IPS-18c (cell line): ENCODE results near the gene RBX1.
"Not testable (repeated sequence)": the region's sequence is repeated elsewhere in the genome, so short reads cannot be mapped to it uniquely, and the experiment has no call there.

Experiments
- H3K4me3 ChIP-seq: 2 replicates; pipeline ENCODE4 v1.7.0; 2013; ENCODE audit warnings: low read depth, mild to moderate bottlenecking, low read length, moderate library complexity; ENCODE audit not compliant: insufficient read depth
- H3K9me3 ChIP-seq: one replicate; pipeline ENCODE4 v1.6.1; 2013; ENCODE audit warnings: mild to moderate bottlenecking, low read length, moderate library complexity; ENCODE audit not compliant: control insufficient read depth, insufficient read depth

The RBX1 gene

DNA sequence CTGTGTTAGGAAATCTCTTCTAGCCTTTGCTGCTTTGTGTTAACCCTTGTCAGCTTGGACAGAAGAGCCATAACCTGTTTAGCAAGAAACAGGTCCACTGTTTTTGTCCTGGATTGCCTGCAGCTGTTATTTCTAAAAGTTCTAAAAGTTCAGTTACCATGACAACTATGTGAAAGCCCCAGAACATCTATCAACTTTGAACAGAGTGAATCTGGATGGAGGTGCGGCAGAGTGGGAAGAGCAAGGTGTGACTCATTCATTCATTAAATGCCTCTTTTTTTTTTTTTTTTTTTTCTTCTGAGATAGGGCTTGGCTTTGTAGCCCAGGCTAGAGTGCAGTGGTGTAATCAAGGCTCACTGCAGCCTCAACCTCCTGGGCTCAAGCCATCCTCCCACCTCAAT is 50.5 kb downstream of the RBX1 start:
- Histone ChIP-seq H3K9me3 (peaks cover 2% of the 10 kb centered on the region), H3K4me3 (no peak overlapping the region)

DNA sequence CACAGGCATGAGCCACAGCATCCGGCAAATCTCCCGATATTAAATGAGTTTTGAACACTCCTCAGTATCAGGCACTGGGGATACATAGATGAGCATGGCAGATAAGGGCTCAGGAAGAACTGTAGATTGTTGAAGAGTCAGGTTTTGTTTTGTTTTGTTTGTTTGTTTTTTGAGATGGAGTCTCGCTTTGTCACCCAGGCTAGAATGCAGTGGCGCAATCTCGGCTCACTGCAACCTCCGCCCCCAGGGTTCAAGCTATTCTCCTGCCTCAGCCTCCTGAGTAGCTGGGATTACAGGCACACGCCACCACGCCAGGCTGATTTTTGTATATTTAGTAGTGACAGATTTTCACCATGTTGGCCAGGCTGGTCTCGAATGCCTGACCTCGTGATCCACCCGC is 51.2 kb downstream of the RBX1 start:
- H3K4me3 ChIP-seq, H3K9me3 ChIP-seq: not testable (repeated sequence)

DNA sequence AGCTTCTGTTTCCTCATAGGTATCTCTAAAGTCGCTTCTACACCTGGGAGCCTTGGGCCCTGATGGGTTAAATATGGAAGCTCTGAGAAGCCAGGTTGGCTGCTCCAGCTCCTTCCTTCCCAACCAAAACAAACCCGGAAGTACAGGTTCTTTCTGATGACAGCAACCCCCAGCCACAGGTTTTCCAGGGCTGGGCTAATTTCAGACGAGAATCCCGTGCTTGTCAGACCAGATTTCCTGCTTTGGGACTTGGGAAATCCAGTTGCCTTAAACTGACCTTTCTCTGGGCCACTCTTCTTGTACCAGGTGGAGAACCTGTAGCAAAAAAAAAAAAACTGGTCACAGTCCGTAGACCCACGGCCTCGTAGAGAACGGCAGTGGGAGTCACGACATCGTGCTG is 51.9 kb downstream of the RBX1 start:
- H3K9me3 ChIP-seq: no peaks in the 10 kb centered on the region
- H3K4me3 ChIP-seq: no peak overlapping the region

DNA sequence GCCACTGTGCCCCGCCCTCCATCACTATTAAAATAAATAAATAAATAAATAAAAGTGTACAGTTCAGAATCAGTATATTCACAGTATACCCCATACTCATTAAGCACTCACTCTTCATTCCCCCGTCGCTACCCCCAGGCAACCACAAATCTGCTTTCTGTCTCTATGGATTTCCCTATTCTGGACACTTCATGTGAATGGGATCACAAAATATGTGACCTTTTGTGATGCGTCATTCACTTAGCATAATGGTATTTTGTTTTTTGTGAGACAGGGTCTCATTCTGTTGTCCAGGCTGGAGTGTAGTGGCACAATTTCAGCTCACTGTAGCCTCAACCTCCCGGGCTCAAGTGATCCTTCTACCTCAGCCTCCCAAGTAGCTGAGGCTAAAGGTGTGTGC is 52.8 kb downstream of the RBX1 start:
- H3K4me3 ChIP-seq: no peak overlapping the region
- H3K9me3 ChIP-seq: no peaks in the 10 kb centered on the region

DNA sequence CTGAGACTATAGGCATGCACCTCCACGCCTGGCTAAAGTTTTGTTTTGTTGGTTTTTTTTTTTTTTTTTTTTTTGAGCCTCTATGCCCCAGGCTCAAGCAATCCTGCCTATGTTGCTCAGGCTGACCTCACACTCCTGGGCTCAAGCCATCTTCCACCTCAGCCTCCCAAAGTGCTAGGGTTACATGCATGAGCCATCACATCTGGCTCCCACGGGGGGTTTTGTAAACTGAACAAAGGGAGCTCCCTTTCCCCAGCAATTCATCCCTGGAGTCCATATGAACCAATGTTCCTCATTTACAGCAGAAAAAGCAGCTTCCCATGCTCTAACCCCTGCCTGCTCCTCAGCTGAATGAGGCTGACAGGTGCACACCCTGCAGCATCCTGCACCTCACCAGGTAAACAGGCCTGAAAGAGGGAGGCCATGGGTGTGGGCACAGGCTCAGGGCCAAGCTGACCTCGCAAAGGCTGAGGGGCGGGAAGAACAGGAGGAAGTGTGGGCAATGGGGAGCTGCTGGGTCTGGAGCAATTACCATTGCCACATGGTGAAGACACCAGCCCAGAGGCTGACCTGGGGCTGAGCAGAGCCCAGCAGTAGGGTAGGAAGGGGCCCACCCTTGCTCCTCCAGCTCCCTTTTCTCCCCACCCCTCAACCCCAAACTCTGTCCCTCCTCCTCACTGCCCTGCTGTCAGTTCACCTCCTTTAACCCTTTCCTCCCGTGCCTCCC is 58.2 kb downstream of the RBX1 start:
- no peak overlapping the region for H3K4me3 ChIP-seq
- H3K9me3 ChIP-seq: no peaks in the 10 kb centered on the region

DNA sequence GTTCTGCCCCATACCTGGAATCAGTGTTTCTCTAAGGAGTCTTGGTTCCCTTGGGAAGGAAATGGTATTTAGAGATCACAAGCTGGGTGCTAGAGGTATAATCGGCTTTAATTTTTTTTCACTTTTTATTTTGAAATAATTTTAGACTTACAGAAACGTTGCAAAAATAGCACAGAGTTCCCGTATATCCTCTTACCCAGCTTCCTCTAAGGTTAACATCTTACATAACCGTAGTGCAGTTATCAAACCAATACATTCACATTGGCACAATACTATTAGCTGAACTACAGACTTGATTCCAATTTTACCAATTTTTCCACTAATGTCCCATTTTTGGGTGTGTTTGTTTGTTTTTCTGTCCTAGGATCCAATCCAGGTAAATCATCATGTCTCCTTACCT is 63.8 kb downstream of the RBX1 start:
- no peaks in the 10 kb centered on the region for H3K9me3 ChIP-seq
- H3K4me3 ChIP-seq: no peak overlapping the region

DNA sequence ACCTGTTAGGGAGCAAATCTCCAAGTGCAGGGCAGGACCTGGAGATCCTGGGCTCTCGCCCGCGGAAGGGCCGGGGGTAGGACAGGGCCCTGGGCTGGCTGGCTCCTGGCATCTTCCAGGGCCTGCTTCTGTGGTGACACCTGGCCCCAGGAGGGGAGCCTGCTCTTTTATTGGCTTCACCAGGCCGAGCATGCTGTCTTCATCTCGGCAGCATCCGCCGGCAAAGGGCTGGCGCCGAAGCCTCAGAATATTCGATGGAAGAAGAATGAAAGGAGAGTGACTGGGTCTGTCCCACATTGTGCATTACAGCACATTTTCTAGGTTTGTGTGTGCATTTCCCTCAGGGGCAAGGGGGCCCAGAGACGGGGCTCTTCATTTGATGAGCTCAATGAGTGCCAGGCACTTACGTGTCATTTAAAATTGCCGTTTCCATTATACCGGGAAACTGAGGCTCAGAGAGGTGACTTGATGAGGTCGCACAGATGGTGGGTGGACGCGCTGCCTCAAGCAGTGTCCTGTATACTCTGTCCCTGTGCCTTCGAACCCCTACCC is 70.0 kb downstream of the RBX1 start:
- Histone ChIP-seq H3K4me3 (peak overlapping the region; percentile 53), H3K9me3 (no peaks in the 10 kb centered on the region)

DNA sequence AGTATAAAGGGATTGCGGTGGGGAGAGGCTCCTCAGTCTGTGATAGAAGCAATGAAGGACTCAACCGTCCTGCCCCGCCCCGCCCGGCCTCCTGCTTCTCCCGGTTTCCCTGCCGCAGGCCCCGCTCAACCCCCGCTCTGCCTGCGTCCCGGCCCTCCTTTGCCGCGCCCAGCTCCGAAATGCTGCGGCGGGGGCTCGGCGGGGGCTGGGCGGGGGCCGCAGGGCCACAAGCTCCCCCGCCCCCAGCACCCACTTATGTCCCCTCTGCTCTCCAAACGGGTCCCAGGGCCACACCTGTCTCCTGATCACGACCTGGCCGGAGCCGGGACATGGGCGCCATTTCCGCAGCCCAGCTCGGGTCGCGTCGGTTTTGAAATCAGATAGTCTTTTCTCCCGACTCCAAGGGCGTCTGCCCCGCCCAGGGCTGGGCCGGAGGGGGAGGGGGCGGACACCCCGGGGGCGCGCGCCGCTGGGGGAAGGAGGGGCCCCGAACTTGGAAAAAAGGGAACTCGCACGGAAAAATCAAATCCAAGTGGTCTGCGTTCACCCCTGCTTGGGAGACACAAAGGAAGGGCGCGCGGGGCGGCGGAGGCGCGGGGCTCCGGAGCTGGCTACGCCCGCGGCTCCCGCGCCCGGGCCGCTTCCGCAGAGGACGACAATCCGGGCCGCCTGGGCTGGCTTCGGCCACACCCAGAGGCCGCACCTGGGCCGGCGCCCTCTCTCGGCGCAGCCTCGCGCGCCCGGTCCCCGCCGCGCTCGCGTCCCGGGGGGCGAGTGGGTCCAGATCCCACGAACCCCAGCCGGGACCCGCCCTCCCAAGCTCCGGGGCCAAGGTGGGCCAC is 70.7 kb downstream of the RBX1 start:
- Histone ChIP-seq H3K4me3 (peak overlapping the region; percentile 53), H3K9me3 (no peaks in the 10 kb centered on the region)

DNA sequence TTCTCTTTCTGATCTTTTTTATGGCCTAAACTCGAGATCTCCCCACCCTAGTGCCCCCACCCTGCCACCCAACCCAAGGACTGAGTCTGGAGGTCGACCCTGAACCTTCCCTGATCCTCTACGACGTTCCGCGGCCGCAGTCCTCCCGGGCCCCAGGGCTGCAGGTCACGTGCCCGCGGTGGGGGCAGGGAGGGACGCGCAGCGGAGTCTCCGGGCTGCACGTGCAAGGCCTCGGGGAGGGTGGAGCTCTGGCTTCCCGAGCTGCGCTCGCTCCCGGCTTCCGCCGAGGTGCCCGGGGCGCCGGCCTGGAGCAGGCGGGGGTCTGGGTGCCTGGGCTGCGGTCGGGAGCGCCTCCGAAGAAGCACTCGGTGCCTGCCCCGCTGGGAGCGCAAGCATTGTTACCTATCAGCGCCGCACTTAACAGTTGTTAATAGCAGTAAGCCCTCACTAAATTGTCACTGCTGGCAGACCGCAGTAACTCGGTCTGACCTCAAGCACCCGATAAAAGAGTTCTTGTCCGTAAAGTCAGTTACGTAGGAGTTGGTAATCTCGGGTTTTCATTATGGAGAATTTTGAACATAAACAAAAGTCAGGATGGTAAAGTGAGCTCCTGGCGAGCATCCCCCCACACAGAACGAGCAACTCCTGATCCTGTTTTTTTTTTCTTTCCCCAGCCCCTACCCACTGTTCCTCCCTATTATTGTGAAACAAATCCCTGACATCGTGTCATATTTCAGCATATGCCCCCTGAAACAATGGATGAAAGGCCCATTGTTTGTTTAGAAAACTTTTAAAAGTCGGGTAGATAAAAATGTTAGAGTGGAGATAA is 71.5 kb downstream of the RBX1 start:
- no peaks in the 10 kb centered on the region for H3K9me3 ChIP-seq
- H3K4me3 ChIP-seq: peak overlapping the region; percentile 53
